Prostate gland (tissue), 2 donors: ENCODE measurements around the gene FANCB. TPM values are rescaled to one million over a fixed set of nuclear protein-coding genes. Genes with fewer than 3 reads are reported as not detected.

Experiments
- DNase-seq: peaks from one replicate; pipeline ENCODE4 v3.0.0-alpha.2; 2019; ENCODE audit warnings: low spot score
- H3K27ac ChIP-seq, 2 donors: fragments of 200-600 bp; sonication (generic); 2 replicates each; pipeline ENCODE4 v1.5.1; 2017 to 2019
- H3K27me3 ChIP-seq: fragments of 200-600 bp; sonication (generic); replicated peaks from 2 replicates; pipeline ENCODE4 v1.5.1; 2019; ENCODE audit not compliant: insufficient read depth
- H3K36me3 ChIP-seq, 2 donors: fragments of 200-600 bp; sonication (generic); 1 replicate in 1 of 2; 2 replicates in 1 of 2; pipeline versions ENCODE4 v1.5.1 to v1.8.1; 2017 to 2019
- H3K4me1 ChIP-seq: fragments of 200-600 bp; sonication (generic); replicated peaks from 2 replicates; pipeline ENCODE4 v1.5.1; 2019
- H3K4me3 ChIP-seq, 2 donors: fragments of 200-600 bp; sonication (generic); 2 replicates each; pipeline ENCODE4 v1.5.1; 2017 to 2019
- H3K9me3 ChIP-seq: fragments of 200-600 bp; sonication (generic); 2 replicates; pipeline ENCODE4 v1.5.1; 2017
- CTCF ChIP-seq, 4 experiments: fragments of 200-600 bp in 2 of 4; fragments of 450-650 bp in 2 of 4; sonication (generic) in 2 of 4; IDR thresholded peaks; 1 replicate in 3 of 4; 2 replicates in 1 of 4; pipeline ENCODE4 v1.5.1; 2016 to 2019; ENCODE audit warnings: antibody characterized with exemption in 4 of 4, mild to moderate bottlenecking in 2 of 4, moderate library complexity in 2 of 4
- POLR2A ChIP-seq: fragments of 450-650 bp; IDR thresholded peaks from one replicate; pipeline ENCODE4 v1.6.1; 2016; ENCODE audit warnings: antibody characterized with exemption, mild to moderate bottlenecking
- POLR2AphosphoS5 ChIP-seq: sonication (generic); formaldehyde crosslinking; IDR thresholded peaks from one replicate; pipeline ENCODE4 v1.6.1; 2017; ENCODE audit warnings: antibody characterized with exemption
- WGBS: methylation state at CpG from one replicate; pipeline ENCODE4 v1.1.5; 2018; 5-methylcytosine and 5-hydroxymethylcytosine counted together
- intact Hi-C: fragments of 100-400 bp; cut with DNase I; formaldehyde crosslinking; loops from one replicate; pipeline ENCODE4 v1.14.2; 2022
- total RNA-seq, 2 donors: library from RNA; depleted of rRNA; stranded (reverse); fragments of >200 nt; gene quantifications; one replicate each; pipeline ENCODE4 v1.1.0, GENCODE V29; 2016

FANCB gene
- total RNA-seq, 2 donors from 2014 or later, result 2.4 to 5.1 TPM

GRCh38 chrX:14865201-14865600 is 7.7 kb downstream of the FANCB start:
- Histone ChIP-seq H3K27ac (no peak overlapping the region), H3K9me3 (no peaks in the 10 kb centered on the region), H3K27me3 (no peaks in the 10 kb centered on the region), H3K36me3 (no peaks in the 10 kb centered on the region), H3K4me3 (no peak overlapping the region), H3K4me1 (no peaks in the 10 kb centered on the region)
- intact Hi-C loops, result no loop called here
- DNase-seq, result no peak
- TF ChIP-seq CTCF (IDR thresholded peaks at IDR 0.05) (no peak), POLR2A (no peak), POLR2AphosphoS5 (no peak)
- WGBS, result 75% methylated on average over 1 of the region's 1 CpG

GRCh38 chrX:14864631-14865030 is 8.2 kb downstream of the FANCB start:
- no peak for TF ChIP-seq POLR2A
- no peak for TF ChIP-seq CTCF (IDR thresholded peaks at IDR 0.05)
- TF ChIP-seq POLR2AphosphoS5, result no peak
- no peaks in the 10 kb centered on the region for H3K9me3 ChIP-seq
- intact Hi-C loops, result no loop called here
- no peaks in the 10 kb centered on the region for H3K4me1 ChIP-seq
- 55% methylated on average over 1 of the region's 1 CpG for WGBS
- DNase-seq, result no peak
- H3K4me3 ChIP-seq, result no peak overlapping the region
- H3K27me3 ChIP-seq, result no peaks in the 10 kb centered on the region
- H3K36me3 ChIP-seq, result no peaks in the 10 kb centered on the region
- no peak overlapping the region for H3K27ac ChIP-seq

DNA sequence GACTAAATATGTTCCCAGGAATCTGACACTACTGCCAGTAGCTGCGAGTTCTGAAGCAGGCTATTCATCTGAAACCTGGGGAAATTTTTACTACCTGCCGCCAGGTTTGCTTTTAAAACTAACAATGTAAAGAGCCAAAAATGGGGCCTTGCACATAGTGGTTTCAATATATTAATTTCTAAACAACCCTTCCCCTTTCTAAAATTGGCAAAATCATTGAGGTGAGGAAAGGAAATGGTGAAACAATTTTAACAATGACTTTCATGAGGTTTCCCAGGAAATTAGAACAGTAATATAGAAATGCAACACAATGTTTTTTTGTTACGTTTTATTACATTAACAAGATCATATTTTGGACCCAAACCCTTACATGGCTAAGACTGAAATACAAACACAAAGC is 21.3 kb downstream of the FANCB start:
- intact Hi-C loops, result no loop called here
- H3K4me1 ChIP-seq, result no peaks in the 10 kb centered on the region
- no peak for DNase-seq
- no peaks in the 10 kb centered on the region for H3K9me3 ChIP-seq
- no peaks in the 10 kb centered on the region for H3K27me3 ChIP-seq
- H3K4me3 ChIP-seq, result no peak overlapping the region
- no peak for TF ChIP-seq POLR2A
- no peak for TF ChIP-seq CTCF (IDR thresholded peaks at IDR 0.05)
- no peak for TF ChIP-seq POLR2AphosphoS5
- WGBS, result 46% methylated on average over 3 of the region's 3 CpGs
- H3K36me3 ChIP-seq, result no peaks in the 10 kb centered on the region
- H3K27ac ChIP-seq, result no peak overlapping the region

DNA sequence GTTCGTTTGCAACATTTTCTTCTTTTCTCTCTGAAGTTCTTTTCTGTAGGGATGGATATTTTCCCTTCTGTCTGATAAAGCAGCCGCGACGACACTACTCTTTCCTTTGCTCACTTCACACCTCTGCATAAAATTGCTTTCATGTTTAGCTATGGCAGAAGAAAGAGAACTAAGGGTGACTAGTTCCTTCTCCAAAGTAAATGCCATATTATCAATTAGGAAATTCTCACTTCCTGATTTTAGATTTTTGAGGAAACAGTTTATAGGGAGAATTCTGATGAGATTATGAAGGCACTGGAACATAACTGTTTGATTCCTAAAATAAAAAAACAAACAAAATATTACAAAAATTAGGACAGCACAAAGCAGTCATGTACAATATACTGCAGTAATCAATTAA is 29.2 kb downstream of the FANCB start:
- Histone ChIP-seq H3K4me3 (no peak overlapping the region), H3K27ac (no peak overlapping the region), H3K4me1 (no peaks in the 10 kb centered on the region), H3K36me3 (no peaks in the 10 kb centered on the region), H3K9me3 (no peaks in the 10 kb centered on the region), H3K27me3 (no peaks in the 10 kb centered on the region)
- DNase-seq, result no peak
- WGBS, result 92% methylated on average over 4 of the region's 4 CpGs
- TF ChIP-seq POLR2A (no peak), POLR2AphosphoS5 (no peak), CTCF (IDR thresholded peaks at IDR 0.05) (no peak)
- intact Hi-C loops, result no loop called here

DNA sequence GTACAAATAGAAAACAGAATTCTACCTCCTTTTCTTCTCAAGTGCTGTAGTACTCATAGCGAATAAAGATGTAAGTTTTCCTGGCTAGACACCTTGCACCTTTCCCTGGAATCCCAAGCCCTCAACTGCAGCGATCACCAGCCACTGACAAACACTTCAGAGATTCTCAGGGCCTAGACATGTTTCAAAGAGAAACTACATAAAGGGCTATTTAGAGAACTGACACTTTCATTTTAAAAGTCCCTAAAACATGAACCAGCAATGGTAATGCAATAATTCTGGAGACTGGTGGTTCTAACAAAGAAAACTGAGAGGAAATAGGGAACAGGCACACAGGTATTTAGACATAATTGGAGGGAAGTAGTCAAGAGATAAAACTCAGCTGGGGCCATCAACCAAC is 35.7 kb downstream of the FANCB start:
- Histone ChIP-seq H3K4me3 (no peak overlapping the region), H3K36me3 (no peaks in the 10 kb centered on the region), H3K9me3 (no peaks in the 10 kb centered on the region), H3K27ac (no peak overlapping the region), H3K27me3 (no peaks in the 10 kb centered on the region), H3K4me1 (no peaks in the 10 kb centered on the region)
- TF ChIP-seq POLR2AphosphoS5 (no peak), POLR2A (no peak)
- no peak for DNase-seq
- intact Hi-C loops, result no loop called here
- 98% methylated on average over 2 of the region's 2 CpGs for WGBS
